ENCODE results near the gene CD300A. TPM values are rescaled to one million over a fixed set of nuclear protein-coding genes. Genes with fewer than 3 reads are reported as not detected.

CD300A gene
- total and polyA plus RNA-seq, 2 of the 4 experiments (the other 2 are of a cell fraction) = not detected

DNA sequence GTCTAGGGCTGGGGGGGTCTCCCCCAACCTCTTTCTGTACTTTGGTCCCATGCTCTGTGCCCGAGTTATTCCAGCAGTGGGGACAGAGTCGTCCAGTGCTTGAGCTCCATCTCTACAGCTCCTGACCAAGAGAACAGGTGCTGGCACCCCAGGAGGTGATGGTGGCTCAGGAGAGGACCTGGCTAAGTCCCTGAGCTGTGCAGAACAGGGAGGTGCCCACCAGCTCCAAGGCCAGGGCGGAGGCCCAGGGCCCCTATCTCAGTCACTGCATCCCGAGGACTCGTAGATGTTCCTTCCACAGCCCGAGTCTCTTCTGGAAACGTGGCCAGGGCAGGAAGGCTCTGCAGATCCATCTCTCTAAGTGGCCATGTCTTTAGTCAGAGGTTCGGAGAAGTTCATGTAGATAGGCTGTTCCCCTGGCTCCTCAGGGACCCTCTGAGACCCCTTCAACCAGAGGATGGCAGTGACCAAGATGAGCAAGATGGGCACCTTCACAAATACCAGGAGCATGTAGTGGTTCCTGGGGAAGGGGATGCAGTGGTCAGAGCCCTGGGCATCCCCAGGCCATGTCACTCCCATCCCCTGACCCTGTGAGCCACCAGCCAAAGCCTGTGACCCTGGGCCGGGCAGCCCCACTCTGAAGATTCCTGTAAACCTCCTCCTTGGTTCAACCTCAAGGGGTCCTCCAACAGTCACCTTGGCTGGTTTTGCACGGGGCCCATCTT is 56.1 kb downstream of the CD300A start:
- no peaks in the 10 kb centered on the region for H3K79me1 ChIP-seq (ENCODE audit: low read depth in 1 of 2, low read length in 2 of 2)
- no peaks in the 10 kb centered on the region for H3K4me1 ChIP-seq (ENCODE audit: control insufficient read depth, insufficient read depth, low read length)
- in situ Hi-C loops (cut with MboI; ENCODE audit: low sequenced_read_pairs) = no loop called here
- no peak overlapping the region for H3K27ac ChIP-seq (ENCODE audit: insufficient read depth, low read length)
- no peak for DNase-seq
- no peak for ATAC-seq (ENCODE audit: low read depth)
- H3K18ac ChIP-seq (ENCODE audit: low read depth, low read length) = no peak overlapping the region
- H2AK9ac ChIP-seq (replicated peaks; ENCODE audit: low read depth, low read length, poor library complexity) = no peak overlapping the region
- no peak overlapping the region for H3K4ac ChIP-seq (ENCODE audit: low read depth, low read length)
- H2BK120ac ChIP-seq (ENCODE audit: low read depth, low read length) = no peak overlapping the region
- no peak overlapping the region for H3K4me2 ChIP-seq (ENCODE audit: low read depth, low read length)
- no peaks in the 10 kb centered on the region for H3K9me1 ChIP-seq (ENCODE audit: insufficient read depth, low read length)
- no peak overlapping the region for H4K5ac ChIP-seq (ENCODE audit: low read depth, low read length)
- H3K27me3 ChIP-seq (ENCODE audit: control insufficient read depth, insufficient read depth, low read length) = no peaks in the 10 kb centered on the region
- H3K9me3 ChIP-seq (ENCODE audit: control insufficient read depth, insufficient read depth, low read length) = peaks cover 45% of the 10 kb centered on the region
- no peak overlapping the region for H3K14ac ChIP-seq (replicated peaks; ENCODE audit: low read depth, low read length)
- no peak overlapping the region for H2AFZ ChIP-seq (replicated peaks; ENCODE audit: low read length, poor library complexity)
- H2BK15ac ChIP-seq (ENCODE audit: low read depth, low read length) = no peak overlapping the region
- 35% methylated on average over 5 of the region's 10 CpGs; no CpG with 5 or more reads in 1 of the 2 experiments for WGBS, 2 experiments (ENCODE audit: extremely low coverage in 2 of 2, insufficient read length in 1 of 2)
- no peak overlapping the region for H3K9ac ChIP-seq (ENCODE audit: low read depth, low read length)
- H2BK5ac ChIP-seq (ENCODE audit: low read depth, low read length, poor library complexity, severe bottlenecking) = no peak overlapping the region
- TF ChIP-seq MAZ (IDR thresholded peaks at IDR 0.05; ENCODE audit: borderline replicate concordance, low read depth, low read length) (no peak), RAD21 (IDR thresholded peaks at IDR 0.05; ENCODE audit: low read length) (no peak), POLR2A (IDR thresholded peaks at IDR 0.05; ENCODE audit: low read depth, low read length) (no peak), CEBPB (IDR thresholded peaks at IDR 0.05; ENCODE audit: low read depth, low read length) (no peak), ELK1 (IDR thresholded peaks at IDR 0.05; ENCODE audit: borderline replicate concordance, low read depth, low read length) (no peak), MXI1 (IDR thresholded peaks at IDR 0.05; ENCODE audit: borderline replicate concordance, low read depth, low read length) (no peak), RFX5 (IDR thresholded peaks at IDR 0.05; ENCODE audit: low read depth, low read length) (no peak), BHLHE40 (IDR thresholded peaks at IDR 0.05; ENCODE audit: low read depth, low read length) (no peak), CHD1 (IDR thresholded peaks at IDR 0.05; ENCODE audit: low read depth, low read length) (no peak), NFE2L2 (IDR thresholded peaks at IDR 0.05; ENCODE audit: low read depth, low read length) (no peak)
- H4K20me1 ChIP-seq (ENCODE audit: insufficient read depth, low read length) = no peaks in the 10 kb centered on the region
- no peak overlapping the region for H2AK5ac ChIP-seq (ENCODE audit: low read depth, low read length)
- no peak overlapping the region for H4K91ac ChIP-seq (ENCODE audit: insufficient read depth, low read depth, low read length)
- no peaks in the 10 kb centered on the region for H3K36me3 ChIP-seq (ENCODE audit: control insufficient read depth, insufficient read depth, low read length)
- dilution Hi-C loops (cut with HindIII; ENCODE audit: low sequenced_read_pairs, unreplicated experiment) = no loop called here
- no TSS peak for BruUV-seq (replicated peaks)
- H2BK20ac ChIP-seq (ENCODE audit: low read depth, low read length) = no peak overlapping the region
- H3K56ac ChIP-seq (ENCODE audit: extremely low read depth, insufficient read depth, low read length) = no peak overlapping the region
- H3K23ac ChIP-seq (ENCODE audit: low read depth, low read length) = no peak overlapping the region
- H3K4me3 ChIP-seq (ENCODE audit: insufficient read depth, low read depth, low read length) = no peak overlapping the region
- intact Hi-C loops (cut with micrococcal nuclease) = no loop called here
- ChIA-PET POLR2A (ENCODE audit: unreplicated experiment) (no interaction called here), CTCF (interaction anchor here (0.6 kb wide), 1 partner anchor 189 kb away, joined by 5 read pairs; no protein-coding TSS in a partner anchor)
- H4K8ac ChIP-seq (ENCODE audit: low read depth in 2 of 2, low read length in 2 of 2) = no peak overlapping the region

Data from IMR-90 (cell line).